Activated T-helper 17 cell treated with anti-CD3 and anti-CD28 coated beads, Interleukin-2, amount 50 U/mL, for 72 hours (primary cell): Measurements from ENCODE around the gene MPND. TPM values are rescaled to one million over a fixed set of nuclear protein-coding genes. Genes with fewer than 3 reads are reported as not detected.

Source experiments
- ATAC-seq: fragments of 150-1000 bp; cut with Tn5 transposase; replicated peaks from 2 replicates; pipeline ENCODE4 v1.10.0; 2021; ENCODE audit warnings: mild to moderate bottlenecking, moderate library complexity
- H3K27ac Mint-ChIP-seq: one replicate; pipeline ENCODE4 v1.8.0; 2022; ENCODE audit warnings: mixed read lengths
- H3K27me3 Mint-ChIP-seq: one replicate; pipeline ENCODE4 v1.8.0; 2022; ENCODE audit warnings: mixed read lengths
- H3K36me3 Mint-ChIP-seq: one replicate; pipeline ENCODE4 v1.8.0; 2022; ENCODE audit warnings: low read depth, mild to moderate bottlenecking, mixed read lengths
- H3K4me1 Mint-ChIP-seq: one replicate; pipeline ENCODE4 v1.8.0; 2022; ENCODE audit warnings: mixed read lengths
- H3K4me3 Mint-ChIP-seq: one replicate; pipeline ENCODE4 v1.8.0; 2022; ENCODE audit warnings: mild to moderate bottlenecking, mixed read lengths
- H3K9me3 Mint-ChIP-seq: one replicate; pipeline ENCODE4 v1.8.0; 2022; ENCODE audit warnings: mixed read lengths
- total RNA-seq, 2 donors: library from RNA; stranded (reverse); gene quantifications; one replicate each; pipeline ENCODE4 v1.2.3, GENCODE V29; 2022

Gene MPND
- total RNA-seq, 2 donors from 2014 or later, result 15.5 to 19.7 TPM

GRCh38 chr19:4363571-4364304 is 20.4 kb downstream of the MPND start:
- Mint-ChIP-seq H3K27me3 (no peaks in the 10 kb centered on the region), H3K27ac (peak overlapping the region; percentile 20), H3K4me1 (peaks cover 3% of the 10 kb centered on the region), H3K4me3 (no peak overlapping the region), H3K36me3 (peaks cover 80% of the 10 kb centered on the region), H3K9me3 (no peaks in the 10 kb centered on the region)
- ATAC-seq, result no peak

DNA sequence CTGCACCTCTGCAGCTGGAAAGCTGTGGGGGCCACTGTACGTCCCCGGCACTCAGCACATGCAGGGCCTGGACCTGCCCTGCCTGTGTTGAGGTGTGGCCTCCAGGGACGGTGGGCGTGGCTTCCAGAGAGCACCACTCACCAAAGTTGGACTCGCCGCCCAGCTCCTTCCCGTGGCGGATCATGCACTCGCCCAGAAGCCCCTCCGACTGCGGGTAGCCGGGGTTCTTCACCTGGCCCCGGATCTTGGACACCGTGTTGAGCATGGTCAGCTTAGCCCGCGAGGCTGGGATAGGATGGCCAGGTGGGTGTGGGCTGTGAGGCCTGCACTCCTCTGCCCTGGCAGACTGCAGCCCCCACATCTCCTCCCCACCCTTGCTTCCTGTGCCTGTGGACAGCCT is 22.0 kb downstream of the MPND start:
- H3K36me3 Mint-ChIP-seq, result peaks cover 73% of the 10 kb centered on the region
- H3K4me3 Mint-ChIP-seq, result no peak overlapping the region
- H3K9me3 Mint-ChIP-seq, result no peaks in the 10 kb centered on the region
- H3K4me1 Mint-ChIP-seq, result peaks cover 8% of the 10 kb centered on the region
- ATAC-seq, result no peak
- H3K27ac Mint-ChIP-seq, result no peak overlapping the region
- H3K27me3 Mint-ChIP-seq, result no peaks in the 10 kb centered on the region

DNA sequence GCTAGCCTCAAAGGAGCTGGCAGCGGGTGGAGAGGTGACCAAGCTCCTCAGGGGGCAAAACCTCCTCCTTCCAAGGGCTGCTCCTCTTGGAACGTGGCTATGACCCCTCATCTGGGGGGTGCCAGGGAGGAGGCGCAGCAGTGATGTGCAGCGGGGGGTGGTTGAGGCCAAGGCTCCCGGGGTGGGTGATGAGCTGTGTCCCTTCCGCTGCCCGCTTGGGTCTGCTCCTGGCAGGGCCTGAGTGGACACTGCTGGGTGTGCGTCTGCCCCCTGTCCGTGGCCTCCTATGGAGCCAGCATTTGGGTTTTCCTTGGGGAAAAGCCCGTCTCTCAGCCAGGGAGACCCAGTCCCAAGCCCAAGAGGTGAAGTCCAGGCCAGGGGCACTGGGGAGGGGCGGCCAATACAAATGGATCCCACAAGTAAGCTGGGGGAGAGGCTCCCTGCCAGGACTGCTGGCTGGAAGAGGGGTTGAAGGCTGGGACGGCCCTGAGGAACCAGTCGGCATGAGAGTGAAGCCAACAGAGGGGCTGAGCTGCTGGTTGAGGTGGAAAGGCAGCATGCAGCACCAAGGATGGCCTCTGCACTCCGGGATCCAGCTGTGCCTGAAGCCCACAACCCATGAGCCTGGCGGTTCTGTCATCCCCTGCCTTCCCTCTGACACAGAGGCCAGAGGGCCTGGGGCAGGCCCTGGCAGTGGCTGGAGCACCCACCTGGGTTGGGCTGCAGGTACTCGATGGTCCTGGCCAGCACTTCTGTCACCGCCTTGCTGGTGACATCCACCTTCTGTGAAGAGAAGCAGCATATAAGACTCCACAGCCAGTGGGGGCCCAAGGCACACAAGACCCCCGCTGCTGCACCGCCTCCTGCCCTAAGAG is 22.7 kb downstream of the MPND start:
- Mint-ChIP-seq H3K4me3 (no peak overlapping the region), H3K4me1 (peaks cover 8% of the 10 kb centered on the region), H3K9me3 (no peaks in the 10 kb centered on the region), H3K27ac (no peak overlapping the region), H3K36me3 (peaks cover 69% of the 10 kb centered on the region), H3K27me3 (no peaks in the 10 kb centered on the region)
- no peak for ATAC-seq

DNA sequence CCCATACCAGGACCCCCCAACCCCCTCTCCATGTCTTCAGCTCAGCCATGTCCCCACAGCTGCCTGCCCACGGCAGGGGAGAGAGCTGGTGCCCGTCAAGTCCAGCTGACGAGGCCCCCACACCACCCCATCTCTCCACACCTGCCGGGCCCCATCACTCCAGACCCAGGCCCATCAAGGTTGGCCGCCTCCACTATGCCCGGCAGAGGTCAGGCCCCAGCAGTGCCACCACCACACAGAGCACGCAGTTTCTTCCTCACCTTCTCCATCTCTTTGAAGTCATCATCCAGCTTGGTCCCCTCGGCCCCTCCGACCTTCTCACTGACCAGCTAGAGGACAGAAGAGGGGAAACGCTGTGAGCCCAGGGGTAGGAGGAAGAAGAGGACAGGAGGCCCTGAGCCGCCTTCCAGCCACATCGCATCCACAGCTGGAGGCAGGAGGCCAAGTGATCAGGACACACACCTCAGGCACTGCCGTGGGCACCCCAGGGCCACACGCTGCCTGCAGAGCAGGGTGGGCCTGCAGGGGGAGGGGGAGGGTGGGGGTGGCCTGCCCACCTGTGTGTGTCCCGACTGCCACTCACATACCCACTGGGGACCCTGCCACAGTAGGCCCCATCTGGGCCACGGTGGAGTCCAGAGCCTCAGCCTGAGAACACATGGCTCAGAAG is 23.4 kb downstream of the MPND start:
- Mint-ChIP-seq H3K36me3 (peaks cover 72% of the 10 kb centered on the region), H3K27me3 (no peaks in the 10 kb centered on the region), H3K4me1 (peaks cover 8% of the 10 kb centered on the region), H3K9me3 (no peaks in the 10 kb centered on the region), H3K4me3 (no peak overlapping the region), H3K27ac (no peak overlapping the region)
- no peak for ATAC-seq

DNA sequence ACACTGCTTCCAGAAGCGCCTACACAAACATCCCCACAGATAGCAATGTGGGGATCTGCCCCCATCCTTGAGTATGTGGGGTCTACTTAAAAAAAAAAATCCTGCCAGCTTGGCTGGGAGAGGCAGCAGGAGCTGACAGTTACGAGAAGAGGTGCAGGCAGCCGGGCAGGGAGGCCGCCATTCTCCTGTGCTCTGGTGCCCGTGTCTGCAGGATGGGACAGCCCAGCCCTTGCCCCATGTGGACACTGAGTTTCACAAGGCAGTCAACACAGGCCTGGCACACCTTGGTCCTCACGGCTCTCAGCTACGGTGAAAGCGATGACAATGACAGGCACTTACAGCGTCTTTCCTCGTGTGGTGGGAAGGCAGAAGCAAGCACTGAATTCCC is 24.0 kb downstream of the MPND start:
- Mint-ChIP-seq H3K27me3 (no peaks in the 10 kb centered on the region), H3K4me3 (peak overlapping the region; percentile 19), H3K4me1 (peaks cover 8% of the 10 kb centered on the region), H3K36me3 (peaks cover 66% of the 10 kb centered on the region), H3K9me3 (no peaks in the 10 kb centered on the region), H3K27ac (no peak overlapping the region)
- ATAC-seq, result no peak

- peaks cover 8% of the 10 kb centered on the region for H3K4me1 Mint-ChIP-seq
- no peaks in the 10 kb centered on the region for H3K9me3 Mint-ChIP-seq
- peaks cover 62% of the 10 kb centered on the region for H3K36me3 Mint-ChIP-seq
- peak overlapping the region; percentile 19 for H3K4me3 Mint-ChIP-seq
- no peak overlapping the region for H3K27ac Mint-ChIP-seq
- no peak for ATAC-seq
- H3K27me3 Mint-ChIP-seq, result no peaks in the 10 kb centered on the region
Measured at GRCh38 chr19:4367781-4368127, 24.4 kb downstream of the MPND start.

DNA sequence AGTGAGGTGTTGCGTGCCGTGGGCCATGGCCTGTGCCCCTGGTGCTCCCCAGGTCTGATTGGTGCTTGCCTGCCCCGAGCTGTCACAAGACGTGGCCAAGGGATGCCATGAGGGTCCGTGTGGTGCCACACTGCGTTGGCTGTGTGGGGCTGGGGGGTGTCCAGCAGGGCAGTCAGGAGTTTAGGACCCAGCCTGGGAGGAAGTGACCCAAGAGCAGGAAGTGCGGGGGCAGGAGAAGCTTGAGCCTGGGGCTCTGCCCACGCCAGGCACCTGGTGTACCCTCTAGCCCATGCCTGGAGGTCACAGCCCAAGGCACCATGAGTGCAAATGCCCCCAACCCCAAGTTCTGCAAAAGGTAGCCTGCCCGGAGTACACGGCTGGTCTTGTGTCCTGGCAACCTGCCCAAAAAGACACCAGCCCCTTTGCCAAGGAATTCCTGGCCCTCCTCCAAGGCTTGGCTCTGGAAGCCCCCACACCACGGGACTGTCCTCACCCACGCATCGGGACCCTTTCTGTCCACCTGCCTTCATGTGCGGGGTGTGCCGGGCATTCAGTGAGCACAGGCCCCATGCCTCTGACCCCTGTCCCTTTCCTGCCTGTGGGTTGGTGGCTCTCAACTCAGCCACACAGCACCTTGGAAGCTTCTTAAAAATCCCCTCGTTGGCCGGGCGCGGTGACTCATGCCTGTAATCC is 24.9 kb downstream of the MPND start:
- no peaks in the 10 kb centered on the region for H3K27me3 Mint-ChIP-seq
- peak overlapping the region; percentile 84 for H3K27ac Mint-ChIP-seq
- H3K9me3 Mint-ChIP-seq, result no peaks in the 10 kb centered on the region
- peak overlapping the region; percentile 75 for H3K4me3 Mint-ChIP-seq
- peak; percentile 10 for ATAC-seq
- peaks cover 8% of the 10 kb centered on the region for H3K4me1 Mint-ChIP-seq
- H3K36me3 Mint-ChIP-seq, result peaks cover 57% of the 10 kb centered on the region

- no peaks in the 10 kb centered on the region for H3K9me3 Mint-ChIP-seq
- peaks cover 13% of the 10 kb centered on the region for H3K4me1 Mint-ChIP-seq
- peaks cover 53% of the 10 kb centered on the region for H3K36me3 Mint-ChIP-seq
- ATAC-seq, result peak; percentile 78
- H3K27ac Mint-ChIP-seq, result peak overlapping the region; percentile 84
- peak overlapping the region; percentile 75 for H3K4me3 Mint-ChIP-seq
- H3K27me3 Mint-ChIP-seq, result no peaks in the 10 kb centered on the region
Measured at GRCh38 chr19:4369109-4369887, 25.9 kb downstream of the MPND start.

DNA sequence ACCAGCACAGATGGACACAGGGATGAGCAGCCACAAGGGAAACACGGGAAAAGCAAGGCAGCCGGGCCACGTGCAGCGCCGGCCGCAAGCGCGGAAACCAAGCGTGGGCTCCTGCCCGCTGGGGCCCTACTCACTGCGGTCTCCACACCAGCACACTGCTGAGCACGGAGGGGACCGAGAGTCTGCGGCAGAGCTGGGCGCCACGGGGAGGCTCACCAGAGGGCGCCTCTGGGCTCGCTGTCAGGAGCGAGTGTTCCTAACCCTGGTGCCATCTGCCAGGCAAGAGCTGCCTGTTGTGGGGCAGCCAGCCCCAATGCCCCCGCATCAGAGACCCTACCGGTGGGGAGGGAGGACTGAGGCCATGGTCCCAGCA is 26.5 kb downstream of the MPND start:
- Mint-ChIP-seq H3K27ac (peak overlapping the region; percentile 84), H3K4me1 (peaks cover 13% of the 10 kb centered on the region), H3K9me3 (no peaks in the 10 kb centered on the region), H3K27me3 (no peaks in the 10 kb centered on the region), H3K36me3 (peaks cover 47% of the 10 kb centered on the region), H3K4me3 (peak overlapping the region; percentile 75)
- peak; percentile 83 for ATAC-seq

DNA sequence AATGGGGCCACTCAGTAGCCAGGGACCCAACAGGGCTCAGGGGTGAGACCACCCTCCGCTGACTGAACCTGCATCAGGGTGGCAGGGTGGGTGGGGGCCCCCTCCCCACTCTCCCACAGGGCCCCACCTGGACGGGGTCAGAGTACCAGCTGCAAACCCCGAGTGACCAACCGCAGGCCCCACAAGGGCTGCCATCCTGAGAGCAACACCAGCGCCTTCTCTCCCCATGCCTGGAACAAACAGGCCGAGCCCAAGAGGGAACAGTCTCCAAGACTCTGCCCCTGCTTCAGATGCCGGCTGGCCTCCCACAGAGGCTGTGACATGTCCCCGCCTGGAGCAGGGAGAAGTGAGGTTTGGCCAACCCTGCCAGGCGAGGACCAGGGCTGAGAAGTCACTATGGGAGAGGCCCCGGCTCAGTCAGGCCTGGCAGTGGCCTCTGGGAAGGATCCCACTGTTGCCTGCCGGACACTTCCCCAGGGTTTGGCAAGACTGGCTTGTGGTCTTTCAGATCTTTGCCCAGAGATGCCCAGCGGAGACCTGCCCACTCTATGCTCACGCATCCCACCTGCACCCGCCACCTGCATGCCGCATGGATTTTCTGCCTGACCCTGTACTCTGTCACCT is 27.2 kb downstream of the MPND start:
- Mint-ChIP-seq H3K27ac (peak overlapping the region; percentile 84), H3K4me3 (peak overlapping the region; percentile 75), H3K27me3 (no peaks in the 10 kb centered on the region), H3K4me1 (peaks cover 13% of the 10 kb centered on the region), H3K36me3 (peaks cover 46% of the 10 kb centered on the region), H3K9me3 (no peaks in the 10 kb centered on the region)
- ATAC-seq, result no peak

- Mint-ChIP-seq H3K9me3 (no peaks in the 10 kb centered on the region), H3K4me3 (peak overlapping the region; percentile 75), H3K27ac (no peak overlapping the region), H3K4me1 (peaks cover 18% of the 10 kb centered on the region), H3K36me3 (peaks cover 47% of the 10 kb centered on the region), H3K27me3 (no peaks in the 10 kb centered on the region)
- ATAC-seq, result no peak
Measured at GRCh38 chr19:4371247-4372164, 28.1 kb downstream of the MPND start.

DNA sequence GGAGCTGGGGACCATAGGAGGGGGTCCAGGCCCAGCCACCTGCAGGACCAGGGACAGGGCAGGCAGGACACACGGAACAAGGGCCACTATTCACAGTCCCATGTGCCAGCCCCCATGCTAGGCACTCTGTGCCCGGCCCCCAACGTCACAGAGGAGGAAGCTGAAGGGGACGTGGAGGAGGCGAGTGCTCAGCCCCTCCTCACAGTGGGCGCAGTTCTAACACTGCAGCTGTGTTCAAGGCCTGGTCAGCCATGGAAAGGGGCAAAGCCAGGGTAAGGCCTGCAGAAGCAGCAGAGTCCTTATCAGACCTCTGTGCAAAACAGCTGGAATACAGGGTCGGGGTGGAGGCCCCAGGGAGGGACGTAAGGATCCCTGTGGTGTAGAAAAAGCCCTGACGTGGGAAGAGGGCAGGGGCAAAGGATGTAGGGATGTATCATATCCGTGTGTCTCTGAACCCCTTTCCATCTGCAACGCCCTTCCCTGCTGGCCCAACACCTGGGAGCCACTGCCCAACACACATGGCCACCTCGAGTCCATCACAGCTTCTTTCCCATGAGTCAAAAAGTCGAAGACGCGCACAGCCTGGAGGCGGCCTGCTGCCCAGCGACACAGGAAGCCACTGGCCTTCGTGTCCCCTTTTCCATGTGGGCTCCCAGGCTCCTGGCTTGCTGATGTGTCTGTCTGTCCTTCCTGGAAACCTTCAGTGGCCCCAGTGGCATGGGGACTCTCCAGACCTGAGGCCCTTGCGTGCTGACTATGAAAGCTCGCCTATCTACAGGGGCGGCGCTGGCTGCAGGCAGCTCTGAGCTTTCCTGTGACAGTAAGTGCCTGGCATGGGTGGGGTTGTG is 29.0 kb downstream of the MPND start:
- Mint-ChIP-seq H3K4me3 (no peak overlapping the region), H3K9me3 (no peaks in the 10 kb centered on the region), H3K27me3 (no peaks in the 10 kb centered on the region), H3K27ac (no peak overlapping the region), H3K36me3 (peaks cover 44% of the 10 kb centered on the region), H3K4me1 (peaks cover 25% of the 10 kb centered on the region)
- no peak for ATAC-seq
